HCT116 (cell line): ENCODE measurements around the gene SGPP2. TPM values are rescaled to one million over a fixed set of nuclear protein-coding genes. Genes with fewer than 3 reads are reported as not detected.

ENCODE experiments used
- ATAC-seq: fragments of 200-7000 bp; cut with Tn5 transposase; 2 replicates; pipeline ENCODE4 v1.9.1; 2020; ENCODE audit warnings: mild to moderate bottlenecking, moderate library complexity
- BruUV-seq: library from RNA; stranded (reverse); fragments of 400-500 nt; replicated peaks from 2 replicates; lab custom pipeline; 2021; lab: Mats Ljungman, UMichigan
- CTCF ChIA-PET: fragments of 300-600 bp; sonication (Branson Sonifier 250); formaldehyde crosslinking; loops from one replicate; lab custom pipeline; 2021; ENCODE audit warnings: antibody characterized with exemption; lab: Charles Lee
- POLR2A ChIA-PET: fragments of 300-600, 350-600 bp; sonication (Branson Sonifier 250); formaldehyde crosslinking; loops from one replicate; lab custom pipeline; 2021; ENCODE audit warnings: antibody characterized with exemption; lab: Charles Lee
- RAD21 ChIA-PET, 2 experiments: fragments of 300-600 bp; sonication (Branson Sonifier 250); formaldehyde crosslinking; loops; one replicate each; lab custom pipeline; 2023; ENCODE audit warnings: low total read pairs in 2 of 2; ENCODE audit not compliant: uncharacterized antibody in 2 of 2, unreplicated experiment in 2 of 2, low non-redundant PET in 1 of 2; lab: Charles Lee
- DNase-seq: peaks from one replicate; pipeline ENCODE4 v3.0.0-alpha.2; 2010; ENCODE audit warnings: low read depth, low spot score
- H2AFZ ChIP-seq: fragments of 200-600 bp; shearing (Covaris generic), sonication (generic); 2 replicates; pipeline ENCODE4 v1.6.1; 2017; ENCODE audit warnings: low read depth, mixed run types, mixed read lengths, antibody characterized with exemption, low read length; ENCODE audit not compliant: poor library complexity, severe bottlenecking
- H3K27ac ChIP-seq: 2 replicates; pipeline ENCODE4 v1.5.1; 2012; ENCODE audit warnings: low read depth, low read length
- H3K27me3 ChIP-seq: fragments of 200-600 bp; sonication (generic); 2 replicates; pipeline ENCODE4 v1.6.1; 2016; ENCODE audit warnings: mixed run types, low read length, mixed read lengths; ENCODE audit not compliant: insufficient read depth
- H3K36me3 ChIP-seq, 2 experiments: fragments of 200-500 bp in 1 of 2; fragments of 200-600 bp in 1 of 2; sonication (Bioruptor generic) in 1 of 2; sonication (generic) in 1 of 2; 2 replicates each; pipeline versions ENCODE4 v1.5.1 to v1.6.1; 2014 to 2016; ENCODE audit warnings: low read length in 2 of 2, inconsistent platforms in 1 of 2, mixed read lengths in 1 of 2, mixed run types in 1 of 2; ENCODE audit not compliant: insufficient read depth in 2 of 2, control insufficient read depth in 1 of 2
- H3K4me1 ChIP-seq, 2 experiments: fragments of 200-600 bp in 1 of 2; sonication (generic) in 1 of 2; 2 replicates each; pipeline versions ENCODE4 v1.5.1 to v1.6.1; 2012 to 2017; ENCODE audit warnings: low read length in 2 of 2, inconsistent platforms in 1 of 2, mild to moderate bottlenecking in 1 of 2, mixed read lengths in 1 of 2, mixed run types in 1 of 2, moderate library complexity in 1 of 2; ENCODE audit not compliant: insufficient read depth in 2 of 2, control insufficient read depth in 1 of 2
- H3K4me2 ChIP-seq: fragments of 200-600 bp; sonication (generic); 2 replicates; pipeline ENCODE4 v1.6.1; 2017; ENCODE audit warnings: mixed run types, low read length, mixed read lengths
- H3K4me3 ChIP-seq, 2 experiments: fragments of 200-600 bp in 1 of 2; sonication (generic) in 1 of 2; replicated peaks in 1 of 2; 2 replicates each; pipeline ENCODE4 v1.5.1; 2011 to 2016; ENCODE audit warnings: low read length in 2 of 2, control low read depth in 1 of 2, low read depth in 1 of 2, mild to moderate bottlenecking in 1 of 2, mixed read lengths in 1 of 2, mixed run types in 1 of 2
- H3K79me2 ChIP-seq: fragments of 200-600 bp; sonication (generic); 2 replicates; pipeline ENCODE4 v1.6.1; 2017; ENCODE audit warnings: mild to moderate bottlenecking, mixed run types, low read length, moderate library complexity, mixed read lengths; ENCODE audit not compliant: insufficient read depth
- H3K9ac ChIP-seq: fragments of 200-600 bp; sonication (generic); 2 replicates; pipeline ENCODE4 v1.6.1; 2016; ENCODE audit warnings: low read length, mixed read lengths
- H3K9me2 ChIP-seq: fragments of 200-600 bp; sonication (generic), shearing (Covaris generic); 2 replicates; pipeline ENCODE4 v1.6.1; 2017; ENCODE audit warnings: mixed run types, mild to moderate bottlenecking, moderate library complexity; ENCODE audit not compliant: insufficient read depth
- H3K9me3 ChIP-seq, 2 experiments: fragments of 200-500 bp in 1 of 2; fragments of 200-600 bp in 1 of 2; sonication (Bioruptor generic) in 1 of 2; sonication (generic) in 1 of 2; 2 replicates each; pipeline ENCODE4 v1.6.1; 2014 to 2017; ENCODE audit warnings: low read length in 2 of 2, mixed read lengths in 2 of 2, inconsistent platforms in 1 of 2, low read depth in 1 of 2, mild to moderate bottlenecking in 1 of 2, mixed run types in 1 of 2, moderate library complexity in 1 of 2; ENCODE audit not compliant: control insufficient read depth in 1 of 2, insufficient read depth in 1 of 2
- H4K20me1 ChIP-seq: fragments of 200-600 bp; sonication (generic), shearing (Covaris generic); 2 replicates; pipeline ENCODE4 v1.6.1; 2017; ENCODE audit warnings: mixed run types, mild to moderate bottlenecking, moderate library complexity; ENCODE audit not compliant: insufficient read depth
- CEBPB ChIP-seq: IDR thresholded peaks from 2 replicates; pipeline ENCODE4 v1.6.1; 2012; ENCODE audit warnings: low read depth
- ELF1 ChIP-seq: IDR thresholded peaks from 2 replicates; pipeline ENCODE4 v1.6.1; 2012; ENCODE audit warnings: low read depth, borderline replicate concordance
- EZH2 ChIP-seq: fragments of 200-600 bp; sonication (generic); IDR thresholded peaks from 2 replicates; pipeline ENCODE4 v1.6.1; 2017; ENCODE audit warnings: antibody characterized with exemption, mixed run types
- FOSL1 ChIP-seq: IDR thresholded peaks from 2 replicates; pipeline ENCODE4 v1.6.1; 2012; ENCODE audit warnings: low read depth
- POLR2AphosphoS5 ChIP-seq: IDR thresholded peaks from 2 replicates; pipeline ENCODE4 v1.6.1; 2011; ENCODE audit warnings: mild to moderate bottlenecking, low read depth, low read length, moderate library complexity
- RAD21 ChIP-seq: IDR thresholded peaks from 2 replicates; pipeline ENCODE4 v1.6.1; 2012; ENCODE audit warnings: low read depth, mild to moderate bottlenecking
- REST ChIP-seq: IDR thresholded peaks from 2 replicates; pipeline ENCODE4 v1.6.1; 2012; ENCODE audit warnings: low read depth
- SRF ChIP-seq: IDR thresholded peaks from 2 replicates; pipeline ENCODE4 v1.6.1; 2012; ENCODE audit warnings: low read depth
- YY1 ChIP-seq: IDR thresholded peaks from 2 replicates; pipeline ENCODE4 v1.6.1; 2011; ENCODE audit warnings: low read length, low read depth, moderate library complexity, mild to moderate bottlenecking; ENCODE audit not compliant: insufficient replicate concordance; ENCODE audit errors: extremely low read depth
- intact Hi-C: fragments of 100-400 bp; cut with micrococcal nuclease; formaldehyde crosslinking; loops from 2 replicates; pipeline ENCODE4 v1.10.0; 2022
- total RNA-seq: library from RNA; stranded (reverse); gene quantifications from one replicate; pipeline ENCODE4 v1.2.1, GENCODE V29; 2021; ENCODE audit not compliant: unreplicated experiment
- TF ChIP-seq, protein P1 (sequence below), 3 experiments: fragments of 200-600 bp in 1 of 3; sonication (generic) in 1 of 3; IDR thresholded peaks in 2 of 3; conservative IDR thresholded peaks in 1 of 3; 2 replicates each; pipeline ENCODE4 v1.5.1; 2012 to 2017; ENCODE audit warnings: low read depth in 2 of 3, low read length in 2 of 3, antibody characterized with exemption in 1 of 3, borderline replicate concordance in 1 of 3, control low read depth in 1 of 3, mild to moderate bottlenecking in 1 of 3, mixed read lengths in 1 of 3, mixed run types in 1 of 3, moderate library complexity in 1 of 3; ENCODE audit not compliant: insufficient read depth in 1 of 3
- TF ChIP-seq, protein P2 (sequence below): IDR thresholded peaks from 2 replicates; pipeline ENCODE4 v1.6.1; 2012

SGPP2 gene
- total RNA-seq, 1 experiment from 2014 or later = 1.6 TPM

DNA sequence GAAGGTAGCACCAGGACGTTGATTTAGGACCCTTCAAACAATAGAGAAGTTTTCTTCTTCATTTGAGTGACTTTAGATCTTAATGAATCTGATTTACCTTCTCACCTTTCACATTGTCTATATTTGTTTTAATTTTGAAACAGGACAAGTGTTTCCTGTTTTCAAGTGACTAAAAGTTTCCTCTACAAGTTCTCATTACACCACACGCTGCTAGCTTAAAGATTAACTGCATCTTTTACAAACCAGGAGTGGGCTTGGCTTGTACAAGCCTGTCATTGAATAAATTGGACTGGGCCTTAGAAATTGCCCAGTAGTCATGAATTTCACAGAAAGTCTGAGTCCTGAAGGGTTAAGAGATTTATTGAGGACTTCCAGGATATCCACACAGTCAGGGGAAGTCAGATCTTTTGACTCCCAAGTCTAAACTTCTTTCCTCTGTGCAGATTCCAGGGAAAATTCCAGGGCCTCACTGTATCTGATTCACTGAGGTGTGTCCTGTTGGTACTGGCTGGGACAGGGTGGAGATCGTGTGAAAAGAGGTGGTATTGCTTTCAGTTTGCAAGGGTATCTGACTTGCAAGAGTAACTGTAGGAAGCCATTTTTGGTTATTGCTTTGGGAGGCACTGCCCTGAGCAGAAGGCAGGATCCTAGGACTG is 3.4 kb downstream of the SGPP2 start:
- ATAC-seq (no peak), DNase-seq (no peak)
- intact Hi-C loops = no loop called here

More for the DNA sequence above, 3.4 kb downstream of the SGPP2 start:
- no peaks in the 10 kb centered on the region for H3K36me3 ChIP-seq
- H4K20me1 ChIP-seq = no peaks in the 10 kb centered on the region
- BruUV-seq = no TSS peak
- ChIA-PET RAD21 (no interaction called here), CTCF (no interaction called here), POLR2A (no interaction called here)
- no peak overlapping the region for H3K9ac ChIP-seq
- no peaks in the 10 kb centered on the region for H3K79me2 ChIP-seq
- TF ChIP-seq YY1 = no peak
- no peak for TF ChIP-seq CEBPB
- TF ChIP-seq, protein P1, sequence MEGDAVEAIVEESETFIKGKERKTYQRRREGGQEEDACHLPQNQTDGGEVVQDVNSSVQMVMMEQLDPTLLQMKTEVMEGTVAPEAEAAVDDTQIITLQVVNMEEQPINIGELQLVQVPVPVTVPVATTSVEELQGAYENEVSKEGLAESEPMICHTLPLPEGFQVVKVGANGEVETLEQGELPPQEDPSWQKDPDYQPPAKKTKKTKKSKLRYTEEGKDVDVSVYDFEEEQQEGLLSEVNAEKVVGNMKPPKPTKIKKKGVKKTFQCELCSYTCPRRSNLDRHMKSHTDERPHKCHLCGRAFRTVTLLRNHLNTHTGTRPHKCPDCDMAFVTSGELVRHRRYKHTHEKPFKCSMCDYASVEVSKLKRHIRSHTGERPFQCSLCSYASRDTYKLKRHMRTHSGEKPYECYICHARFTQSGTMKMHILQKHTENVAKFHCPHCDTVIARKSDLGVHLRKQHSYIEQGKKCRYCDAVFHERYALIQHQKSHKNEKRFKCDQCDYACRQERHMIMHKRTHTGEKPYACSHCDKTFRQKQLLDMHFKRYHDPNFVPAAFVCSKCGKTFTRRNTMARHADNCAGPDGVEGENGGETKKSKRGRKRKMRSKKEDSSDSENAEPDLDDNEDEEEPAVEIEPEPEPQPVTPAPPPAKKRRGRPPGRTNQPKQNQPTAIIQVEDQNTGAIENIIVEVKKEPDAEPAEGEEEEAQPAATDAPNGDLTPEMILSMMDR (IDR thresholded peaks at IDR 0.05 in 2 of 3, conservative IDR thresholded peaks at IDR 0.05 in 1 of 3; ENCODE audit: borderline replicate concordance in 1 of 3, insufficient read depth in 1 of 3, low read depth in 2 of 3, low read length in 2 of 3) = no peak
- TF ChIP-seq, protein P2, sequence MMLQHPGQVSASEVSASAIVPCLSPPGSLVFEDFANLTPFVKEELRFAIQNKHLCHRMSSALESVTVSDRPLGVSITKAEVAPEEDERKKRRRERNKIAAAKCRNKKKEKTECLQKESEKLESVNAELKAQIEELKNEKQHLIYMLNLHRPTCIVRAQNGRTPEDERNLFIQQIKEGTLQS = no peak
- no peak for TF ChIP-seq FOSL1
- TF ChIP-seq RAD21 = no peak
- no peak for TF ChIP-seq ELF1
- TF ChIP-seq REST = no peak
- no peak for TF ChIP-seq EZH2
- no peak for TF ChIP-seq SRF
- TF ChIP-seq POLR2AphosphoS5 = no peak
- H3K9me2 ChIP-seq = no peaks in the 10 kb centered on the region
- H3K4me3 ChIP-seq = no peak overlapping the region
- H3K4me1 ChIP-seq = peaks cover 0 to 13% of the 10 kb centered on the region in 2 experiments; a peak in 2 of 4 replicates
- H3K27ac ChIP-seq = no peak overlapping the region
- H3K4me2 ChIP-seq = peak overlapping the region; percentile 9; the same call in 1 of the 2 replicates
- H2AFZ ChIP-seq = no peak overlapping the region
- H3K27me3 ChIP-seq = peaks cover 10% of the 10 kb centered on the region; the same call in 1 of the 2 replicates
- H3K9me3 ChIP-seq = no peaks in the 10 kb centered on the region
